Kidney epithelial cell (primary cell): ENCODE results near the gene ATCAY. TPM values are rescaled to one million over a fixed set of nuclear protein-coding genes. Genes with fewer than 3 reads are reported as not detected.
"Not testable (repeated sequence)": the region's sequence is repeated elsewhere in the genome, so short reads cannot be mapped to it uniquely, and the experiment has no call there.

Source experiments
- DNase-seq: peaks from one replicate; pipeline ENCODE4 v3.0.0-alpha.2; 2010; ENCODE audit warnings: low read depth
- H3K27me3 ChIP-seq: 2 replicates; pipeline ENCODE4 v1.6.0; 2011; ENCODE audit warnings: low read length; ENCODE audit not compliant: control insufficient read depth, insufficient read depth
- H3K36me3 ChIP-seq: 2 replicates; pipeline ENCODE4 v1.5.1; 2011; ENCODE audit warnings: low read length; ENCODE audit not compliant: control insufficient read depth, insufficient read depth
- H3K4me3 ChIP-seq: 2 replicates; pipeline ENCODE4 v1.5.1; 2011; ENCODE audit warnings: low read depth, mild to moderate bottlenecking, control low read depth, low read length
- CTCF ChIP-seq: IDR thresholded peaks from 2 replicates; pipeline ENCODE4 v1.5.1; 2011; ENCODE audit warnings: mild to moderate bottlenecking, moderate library complexity, low read length, control low read depth, inconsistent platforms; ENCODE audit not compliant: insufficient read depth, poor library complexity, severe bottlenecking
- total RNA-seq: library from RNA; depleted of rRNA; stranded (reverse); fragments of >200 nt; gene quantifications from 2 replicates; pipeline ENCODE4 v1.2.3, GENCODE V29; 2015

Gene ATCAY
- total RNA-seq, 1 donor from 2014 or later: not detected

- Histone ChIP-seq H3K36me3 (no peaks in the 10 kb centered on the region), H3K27me3 (no peaks in the 10 kb centered on the region), H3K4me3 (no peak overlapping the region)
- no peak for TF ChIP-seq CTCF
- no peak for DNase-seq
These were observed 70.7 kb downstream of the ATCAY start for GRCh38 chr19:3950871-3951861.

GRCh38 chr19:3952755-3953276 is 72.3 kb downstream of the ATCAY start:
- not testable (repeated sequence) for H3K27me3 ChIP-seq, DNase-seq, H3K4me3 ChIP-seq, H3K36me3 ChIP-seq

- no peak for TF ChIP-seq CTCF
- Histone ChIP-seq H3K27me3 (no peaks in the 10 kb centered on the region), H3K36me3 (no peaks in the 10 kb centered on the region), H3K4me3 (no peak overlapping the region)
- DNase-seq: no peak
These were observed 73.6 kb downstream of the ATCAY start for GRCh38 chr19:3954107-3954506.

GRCh38 chr19:3955276-3955675 is 74.8 kb downstream of the ATCAY start:
- not testable (repeated sequence) for H3K4me3 ChIP-seq, H3K36me3 ChIP-seq, H3K27me3 ChIP-seq, DNase-seq

GRCh38 chr19:3955688-3956087 is 75.2 kb downstream of the ATCAY start:
- no peak for TF ChIP-seq CTCF
- Histone ChIP-seq H3K4me3 (no peak overlapping the region), H3K27me3 (no peaks in the 10 kb centered on the region), H3K36me3 (no peaks in the 10 kb centered on the region)
- DNase-seq: no peak

- TF ChIP-seq CTCF: no peak
- DNase-seq: no peak
- H3K36me3 ChIP-seq: peaks cover 1% of the 10 kb centered on the region
- no peak overlapping the region for H3K4me3 ChIP-seq
- H3K27me3 ChIP-seq: no peaks in the 10 kb centered on the region
These were observed 78.6 kb downstream of the ATCAY start for GRCh38 chr19:3958836-3959765.
